GM12892 (cell line): Measurements from ENCODE around the gene MRPS30.

ENCODE experiments used
- POLR2A ChIP-seq: IDR thresholded peaks from 2 replicates; pipeline ENCODE4 v1.6.1; 2011; ENCODE audit warnings: low read depth, low read length, control low read depth
- POLR2AphosphoS5 ChIP-seq: IDR thresholded peaks from 2 replicates; pipeline ENCODE4 v1.6.1; 2011; ENCODE audit warnings: low read depth, low read length, control low read depth

GRCh38 chr5:44814761-44815160, 6.0 kb downstream of the MRPS30 start:
- no peak for TF ChIP-seq POLR2AphosphoS5
- TF ChIP-seq POLR2A = no peak
